Vagina (tissue), 2 donors: ENCODE data around the gene SPAG17.

ENCODE experiments used
- CTCF ChIP-seq, 3 experiments: fragments of 450-650 bp in 2 of 3; fragments of 200-600 bp in 1 of 3; sonication (generic) in 1 of 3; IDR thresholded peaks; one replicate each; pipeline ENCODE4 v1.5.1; 2017 to 2019; ENCODE audit warnings: antibody characterized with exemption in 3 of 3, mild to moderate bottlenecking in 2 of 3, moderate library complexity in 2 of 3
- POLR2A ChIP-seq, 2 donors: fragments of 450-650 bp; IDR thresholded peaks; one replicate each; pipeline ENCODE4 v1.6.1; 2017; ENCODE audit warnings: antibody characterized with exemption in 2 of 2, mild to moderate bottlenecking in 2 of 2, moderate library complexity in 2 of 2

GRCh38 chr1:118013336-118013735, 171.7 kb downstream of the SPAG17 start:
- TF ChIP-seq CTCF (IDR thresholded peaks at IDR 0.05) (no peak), POLR2A (IDR thresholded peaks at IDR 0.05) (no peak)
